IMR-90 (cell line): ENCODE data around the gene WHRN. TPM values are rescaled to one million over a fixed set of nuclear protein-coding genes. Genes with fewer than 3 reads are reported as not detected.
A peak's percentile ranks its signal among the peaks of the same experiment; 100 is the strongest.

Source experiments
- ATAC-seq: fragments of 200-7000 bp; cut with Tn5 transposase; 2 replicates; pipeline ENCODE4 v1.9.1; 2020; ENCODE audit warnings: low read depth, mild to moderate bottlenecking, moderate library complexity
- BruUV-seq: library from RNA; stranded (reverse); fragments of 400-500 nt; replicated peaks from 2 replicates; lab custom pipeline; 2021; lab: Mats Ljungman, UMichigan
- CTCF ChIA-PET: fragments of 300-600 bp; formaldehyde crosslinking; extraction: SDS; loops from one replicate; lab custom pipeline; 2021; ENCODE audit warnings: antibody characterized with exemption; lab: Yijun Ruan, JAX
- POLR2A ChIA-PET: fragments of 300-600 bp; sonication (Branson Sonifier 250); formaldehyde crosslinking; loops from one replicate; lab custom pipeline; 2022; ENCODE audit warnings: antibody characterized with exemption; ENCODE audit not compliant: unreplicated experiment; lab: Charles Lee
- DNase-seq: peaks from one replicate; pipeline ENCODE4 v3.0.0; 2013
- H2AFZ ChIP-seq: replicated peaks from 2 replicates; pipeline ENCODE3; 2013; ENCODE audit warnings: low read length, mild to moderate bottlenecking; ENCODE audit not compliant: poor library complexity
- H2AK5ac ChIP-seq: 2 replicates; pipeline ENCODE4 v1.6.1; 2013; ENCODE audit warnings: low read depth, low read length, inconsistent platforms
- H2AK9ac ChIP-seq: replicated peaks from 2 replicates; pipeline ENCODE3; 2013; ENCODE audit warnings: mild to moderate bottlenecking, low read depth, low read length, moderate library complexity; ENCODE audit not compliant: poor library complexity
- H2BK120ac ChIP-seq: 2 replicates; pipeline ENCODE4 v1.6.1; 2013; ENCODE audit warnings: low read depth, low read length, inconsistent platforms
- H2BK15ac ChIP-seq: 3 replicates; pipeline ENCODE4 v1.6.1; 2013; ENCODE audit warnings: low read depth, low read length, inconsistent platforms
- H2BK20ac ChIP-seq: 2 replicates; pipeline ENCODE4 v1.6.1; 2013; ENCODE audit warnings: low read depth, mild to moderate bottlenecking, inconsistent platforms, low read length, moderate library complexity
- H2BK5ac ChIP-seq: 2 replicates; pipeline ENCODE4 v1.6.1; 2013; ENCODE audit warnings: mild to moderate bottlenecking, low read depth, low read length, inconsistent platforms; ENCODE audit not compliant: poor library complexity, severe bottlenecking
- H3K14ac ChIP-seq: replicated peaks from 2 replicates; pipeline ENCODE4 v1.6.1; 2013; ENCODE audit warnings: low read depth, low read length, inconsistent platforms
- H3K18ac ChIP-seq: 2 replicates; pipeline ENCODE4 v1.6.1; 2013; ENCODE audit warnings: low read depth, low read length, control low read depth
- H3K23ac ChIP-seq: 2 replicates; pipeline ENCODE4 v1.6.1; 2013; ENCODE audit warnings: low read depth, low read length, inconsistent platforms
- H3K27ac ChIP-seq: 2 replicates; pipeline ENCODE4 v1.5.1; 2013; ENCODE audit warnings: mild to moderate bottlenecking, control low read depth, low read length; ENCODE audit not compliant: insufficient read depth
- H3K27me3 ChIP-seq: 2 replicates; pipeline ENCODE4 v1.6.1; 2013; ENCODE audit warnings: low read length; ENCODE audit not compliant: control insufficient read depth, insufficient read depth
- H3K36me3 ChIP-seq: 2 replicates; pipeline ENCODE4 v1.6.1; 2013; ENCODE audit warnings: low read length, mixed read lengths; ENCODE audit not compliant: control insufficient read depth, insufficient read depth
- H3K4ac ChIP-seq: 2 replicates; pipeline ENCODE4 v1.6.1; 2013; ENCODE audit warnings: low read depth, low read length, inconsistent platforms
- H3K4me1 ChIP-seq: 2 replicates; pipeline ENCODE4 v1.6.1; 2013; ENCODE audit warnings: low read length, mixed read lengths; ENCODE audit not compliant: control insufficient read depth, insufficient read depth
- H3K4me2 ChIP-seq: 2 replicates; pipeline ENCODE4 v1.6.1; 2013; ENCODE audit warnings: low read depth, mild to moderate bottlenecking, control low read depth, low read length, moderate library complexity
- H3K4me3 ChIP-seq: 2 replicates; pipeline ENCODE4 v1.5.1; 2013; ENCODE audit warnings: low read depth, mild to moderate bottlenecking, control low read depth, low read length, moderate library complexity; ENCODE audit not compliant: insufficient read depth
- H3K56ac ChIP-seq: 2 replicates; pipeline ENCODE4 v1.6.1; 2013; ENCODE audit warnings: low read length, inconsistent platforms; ENCODE audit not compliant: insufficient read depth; ENCODE audit errors: extremely low read depth
- H3K79me1 ChIP-seq, 2 experiments: 2 replicates each; pipeline ENCODE4 v1.6.1; 2013; ENCODE audit warnings: low read length in 2 of 2, inconsistent platforms in 1 of 2, low read depth in 1 of 2
- H3K9ac ChIP-seq: 2 replicates; pipeline ENCODE4 v1.6.1; 2013; ENCODE audit warnings: low read depth, low read length, control low read depth
- H3K9me1 ChIP-seq: 2 replicates; pipeline ENCODE4 v1.6.1; 2013; ENCODE audit warnings: low read length, inconsistent platforms; ENCODE audit not compliant: insufficient read depth
- H3K9me3 ChIP-seq: 2 replicates; pipeline ENCODE4 v1.6.1; 2013; ENCODE audit warnings: low read length; ENCODE audit not compliant: control insufficient read depth, insufficient read depth
- H4K20me1 ChIP-seq: 2 replicates; pipeline ENCODE4 v1.6.1; 2013; ENCODE audit warnings: low read length, inconsistent platforms; ENCODE audit not compliant: insufficient read depth
- H4K5ac ChIP-seq: 2 replicates; pipeline ENCODE4 v1.6.1; 2013; ENCODE audit warnings: mild to moderate bottlenecking, low read depth, low read length, control low read depth
- H4K8ac ChIP-seq, 2 experiments: 2 replicates each; pipeline ENCODE4 v1.6.1; 2013; ENCODE audit warnings: low read depth in 2 of 2, low read length in 2 of 2, control low read depth in 1 of 2, inconsistent platforms in 1 of 2
- H4K91ac ChIP-seq: 2 replicates; pipeline ENCODE4 v1.6.1; 2013; ENCODE audit warnings: low read depth, low read length, inconsistent platforms; ENCODE audit not compliant: insufficient read depth
- CEBPB ChIP-seq: IDR thresholded peaks from 2 replicates; pipeline ENCODE4 v1.6.1; 2012; ENCODE audit warnings: low read depth, low read length, improper control_type of control experiment
- CHD1 ChIP-seq: IDR thresholded peaks from 2 replicates; pipeline ENCODE4 v1.6.1; 2012; ENCODE audit warnings: low read depth, low read length, improper control_type of control experiment
- MAFK ChIP-seq: IDR thresholded peaks from 2 replicates; pipeline ENCODE4 v1.6.1; 2012; ENCODE audit warnings: low read depth, low read length, improper control_type of control experiment
- MXI1 ChIP-seq: IDR thresholded peaks from 2 replicates; pipeline ENCODE4 v1.6.1; 2012; ENCODE audit warnings: low read depth, mild to moderate bottlenecking, low read length, moderate library complexity, borderline replicate concordance
- POLR2A ChIP-seq: IDR thresholded peaks from 2 replicates; pipeline ENCODE4 v1.6.1; 2012; ENCODE audit warnings: mild to moderate bottlenecking, low read depth, low read length
- USF2 ChIP-seq: fragments of 150-350 bp; IDR thresholded peaks from 2 replicates; pipeline ENCODE4 v1.6.1; 2017; ENCODE audit warnings: mild to moderate bottlenecking, antibody characterized with exemption, low read length, low read depth
- WGBS, 2 experiments: methylation state at CpG; one replicate each; pipeline versions ENCODE4 v1.1.5 to v1.1.7; 2013; ENCODE audit warnings: missing lambda C conversion rate in 2 of 2; ENCODE audit not compliant: insufficient read length in 1 of 2; ENCODE audit errors: extremely low coverage in 2 of 2; 5-methylcytosine and 5-hydroxymethylcytosine counted together
- dilution Hi-C: fragments of 300-500 bp; cut with HindIII; formaldehyde crosslinking; loops from one replicate; pipeline ENCODE4 v1.14.3; 2018; ENCODE audit warnings: low sequenced_read_pairs; ENCODE audit not compliant: unreplicated experiment
- in situ Hi-C: fragments of 300-500 bp; cut with MboI; formaldehyde crosslinking; loops from 3 replicates; pipeline ENCODE4 v1.14.3; 2019; ENCODE audit warnings: low sequenced_read_pairs, inconsistent platforms, mixed read lengths
- intact Hi-C: fragments of 100-400 bp; cut with micrococcal nuclease; formaldehyde crosslinking; loops from 2 replicates; pipeline ENCODE4 v1.10.0; 2022
- polyA plus RNA-seq, 3 experiments: library from polyadenylated mRNA; depleted of rRNA; stranded (reverse); fragments of >200 nt; gene quantifications; 2 replicates each; pipeline ENCODE4 v1.2.3, GENCODE V29; 2012; ENCODE audit warnings: low replicate concordance in 1 of 3
- total RNA-seq: library from RNA; depleted of rRNA; stranded (reverse); fragments of >200 nt; gene quantifications from 2 replicates; pipeline ENCODE4 v1.2.3, GENCODE V29; 2012

WHRN gene
- total and polyA plus RNA-seq, 2 of the 4 experiments (the other 2 are of a cell fraction) = 0.18 to 2.6 TPM

GRCh38 chr9:114363424-114363823, 141.8 kb downstream of the WHRN start:
- in situ Hi-C loops = no loop called here
- peak overlapping the region; percentile 21; the same call in 1 of the 2 replicates for H2AK5ac ChIP-seq
- no peak overlapping the region; the same call in 1 of the 2 replicates for H4K91ac ChIP-seq
- H3K4me2 ChIP-seq = no peak overlapping the region
- no peak overlapping the region; the same call in 1 of the 2 replicates for H3K18ac ChIP-seq
- POLR2A ChIA-PET = no interaction called here
- no peak overlapping the region for H3K27ac ChIP-seq
- BruUV-seq = no TSS peak
- ATAC-seq (no peak), DNase-seq (no peak)
- H2BK20ac ChIP-seq = peak overlapping the region; percentile 36; the same call in 1 of the 2 replicates
- H3K9me3 ChIP-seq = no peaks in the 10 kb centered on the region
- H2BK120ac ChIP-seq = no peak overlapping the region
- CTCF ChIA-PET = interaction anchor here (0.8 kb wide), 1 partner anchor 256 kb away, joined by 3 read pairs; no protein-coding TSS in a partner anchor
- TF ChIP-seq CHD1 = no peak
- TF ChIP-seq USF2 = no peak
- TF ChIP-seq POLR2A = no peak
- TF ChIP-seq CEBPB = no peak
- TF ChIP-seq MAFK = no peak
- no peak for TF ChIP-seq MXI1
- H3K4ac ChIP-seq = peak overlapping the region; percentile 24
- H3K56ac ChIP-seq = no peak overlapping the region
- no peak overlapping the region for H2BK5ac ChIP-seq
- H3K9ac ChIP-seq = no peak overlapping the region
- no CpG with 5 or more reads among the region's 2 CpGs for WGBS, 2 experiments
- dilution Hi-C loops = no loop called here
- intact Hi-C loops = no loop called here
- no peaks in the 10 kb centered on the region; the same call in 1 of the 2 replicates for H4K20me1 ChIP-seq
- no peak overlapping the region for H2AK9ac ChIP-seq
- no peak overlapping the region for H4K8ac ChIP-seq
- H3K27me3 ChIP-seq = no peaks in the 10 kb centered on the region
- no peak overlapping the region for H2BK15ac ChIP-seq
- no peak overlapping the region for H4K5ac ChIP-seq
- peak overlapping the region; percentile 36; the same call in 1 of the 2 replicates for H3K14ac ChIP-seq
- no peak overlapping the region for H3K23ac ChIP-seq
- peaks cover 16% of the 10 kb centered on the region for H3K4me1 ChIP-seq
- H3K9me1 ChIP-seq = peaks cover 16% of the 10 kb centered on the region
- H2AFZ ChIP-seq = no peak overlapping the region
- no peak overlapping the region for H3K4me3 ChIP-seq
- peaks cover 2 to 3% of the 10 kb centered on the region in 2 experiments; a peak in 3 of 4 replicates for H3K79me1 ChIP-seq
- peaks cover 60% of the 10 kb centered on the region for H3K36me3 ChIP-seq
